ENCODE data around the gene SHH. TPM values are rescaled to one million over a fixed set of nuclear protein-coding genes. Genes with fewer than 3 reads are reported as not detected.

SHH gene
- total and polyA plus RNA-seq, 2 donors (not counting 1 experiment from before 2014, with no cell fraction given): under 0.01 TPM; not detected in 1

DNA sequence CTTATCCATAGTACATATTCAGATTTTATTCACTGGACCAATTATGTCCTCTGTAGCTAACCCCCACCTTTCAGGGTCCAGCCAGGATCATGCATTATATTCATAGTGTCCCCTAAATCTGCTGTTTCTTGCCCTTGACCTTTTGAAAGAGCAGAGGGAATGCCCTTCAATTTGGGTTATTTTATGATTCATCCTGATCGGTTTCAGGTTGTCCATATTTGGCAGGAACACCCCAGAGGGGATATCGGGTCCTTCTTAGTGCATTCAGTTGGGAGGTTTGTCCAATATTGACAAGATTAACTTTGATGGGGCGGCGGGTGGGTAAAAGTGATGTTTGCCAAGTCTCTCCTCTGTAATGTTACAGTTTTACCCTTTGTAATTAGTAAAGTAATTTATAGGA lies 60.9 kb downstream of the SHH start:
- TF ChIP-seq EZH2 (IDR thresholded peaks at IDR 0.05; ENCODE audit: low read length, missing control alignments): no peak
- TF ChIP-seq, protein P1, sequence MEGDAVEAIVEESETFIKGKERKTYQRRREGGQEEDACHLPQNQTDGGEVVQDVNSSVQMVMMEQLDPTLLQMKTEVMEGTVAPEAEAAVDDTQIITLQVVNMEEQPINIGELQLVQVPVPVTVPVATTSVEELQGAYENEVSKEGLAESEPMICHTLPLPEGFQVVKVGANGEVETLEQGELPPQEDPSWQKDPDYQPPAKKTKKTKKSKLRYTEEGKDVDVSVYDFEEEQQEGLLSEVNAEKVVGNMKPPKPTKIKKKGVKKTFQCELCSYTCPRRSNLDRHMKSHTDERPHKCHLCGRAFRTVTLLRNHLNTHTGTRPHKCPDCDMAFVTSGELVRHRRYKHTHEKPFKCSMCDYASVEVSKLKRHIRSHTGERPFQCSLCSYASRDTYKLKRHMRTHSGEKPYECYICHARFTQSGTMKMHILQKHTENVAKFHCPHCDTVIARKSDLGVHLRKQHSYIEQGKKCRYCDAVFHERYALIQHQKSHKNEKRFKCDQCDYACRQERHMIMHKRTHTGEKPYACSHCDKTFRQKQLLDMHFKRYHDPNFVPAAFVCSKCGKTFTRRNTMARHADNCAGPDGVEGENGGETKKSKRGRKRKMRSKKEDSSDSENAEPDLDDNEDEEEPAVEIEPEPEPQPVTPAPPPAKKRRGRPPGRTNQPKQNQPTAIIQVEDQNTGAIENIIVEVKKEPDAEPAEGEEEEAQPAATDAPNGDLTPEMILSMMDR (conservative IDR thresholded peaks at IDR 0.05 in 1 of 2, IDR thresholded peaks at IDR 0.05 in 1 of 2; ENCODE audit: low read depth in 1 of 2, low read length in 2 of 2): no peak

DNA sequence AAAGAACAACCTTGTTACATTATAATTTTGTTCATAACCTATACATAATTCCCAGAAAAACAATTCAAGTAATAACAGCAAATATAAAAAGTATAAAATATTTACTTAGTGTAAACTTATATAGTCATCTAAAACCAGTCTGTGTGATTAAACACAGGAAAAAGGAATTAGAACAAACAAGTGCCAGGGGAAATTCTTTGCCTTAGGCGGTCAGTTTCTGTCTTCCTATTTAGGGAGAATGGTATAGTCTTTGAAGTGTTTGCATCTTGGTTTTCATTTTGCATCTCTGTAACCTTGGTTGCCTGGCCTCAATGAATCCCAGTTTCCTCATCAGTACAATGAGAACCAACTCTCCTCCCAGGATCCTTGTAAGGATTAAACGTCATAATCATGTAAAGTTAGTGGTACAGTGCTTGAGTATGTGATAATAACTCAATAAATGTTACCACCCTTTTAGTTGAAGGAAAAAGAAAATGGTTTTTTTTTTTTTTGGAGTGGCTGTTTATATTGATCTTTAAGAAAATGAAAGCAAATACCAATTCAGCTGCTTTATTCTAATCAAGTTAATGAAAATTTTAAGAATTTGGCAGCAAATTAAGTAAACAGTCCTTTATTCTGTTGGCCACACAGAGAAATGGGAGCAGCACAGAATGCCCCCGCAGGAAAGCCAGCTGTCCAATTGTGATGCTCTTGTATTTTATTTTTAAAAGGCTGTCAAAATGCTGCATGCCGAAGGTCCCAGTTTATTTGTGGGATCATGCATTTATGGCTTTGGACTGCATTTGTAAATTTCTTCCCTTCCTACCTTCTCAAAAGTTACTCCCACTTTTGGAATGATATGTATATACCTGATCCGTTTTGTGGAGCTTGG lies 61.8 kb downstream of the SHH start:
- Histone ChIP-seq H4K20me1 (ENCODE audit: control insufficient read depth, extremely low read depth, insufficient read depth, low read length) (no peaks in the 10 kb centered on the region), H3K9ac (ENCODE audit: insufficient read depth, low read length) (no peak overlapping the region), H3K4me1 (ENCODE audit: control insufficient read depth, extremely low read depth, insufficient read depth, low read length) (no peaks in the 10 kb centered on the region), H3K27ac (ENCODE audit: insufficient read depth, low read length) (no peak overlapping the region), H3K9me3 (ENCODE audit: control insufficient read depth, insufficient read depth, low read depth, low read length) (no peaks in the 10 kb centered on the region), H3K27me3 (ENCODE audit: control insufficient read depth, insufficient read depth, low read length) (no peaks in the 10 kb centered on the region), H2AFZ (ENCODE audit: low read length) (no peak overlapping the region), H3K4me2 (ENCODE audit: extremely low read depth, insufficient read depth, low read length) (no peak overlapping the region), H3K36me3 (ENCODE audit: control insufficient read depth, insufficient read depth, low read length) (peaks cover 6% of the 10 kb centered on the region), H3K79me2 (ENCODE audit: control insufficient read depth, insufficient read depth, low read length) (peaks cover 46% of the 10 kb centered on the region), H3K4me3 (replicated peaks in 1 of 4; ENCODE audit: control extremely low read depth in 1 of 4, insufficient read depth in 1 of 4, low read depth in 3 of 4, low read length in 4 of 4) (no peak overlapping the region)
- no peak for DNase-seq (ENCODE audit: low read depth in 2 of 2)
- TF ChIP-seq, protein P1 (conservative IDR thresholded peaks at IDR 0.05 in 1 of 2, IDR thresholded peaks at IDR 0.05 in 1 of 2; ENCODE audit: low read depth in 1 of 2, low read length in 2 of 2): no peak
- no peak for TF ChIP-seq EZH2 (IDR thresholded peaks at IDR 0.05; ENCODE audit: low read length, missing control alignments)

More for the DNA sequence above, 60.9 kb downstream of the SHH start:
- no peak for DNase-seq (ENCODE audit: low read depth in 2 of 2)
- H2AFZ ChIP-seq (ENCODE audit: low read length): no peak overlapping the region
- no peaks in the 10 kb centered on the region for H3K4me1 ChIP-seq (ENCODE audit: control insufficient read depth, extremely low read depth, insufficient read depth, low read length)
- H3K4me3 ChIP-seq (replicated peaks in 1 of 4; ENCODE audit: control extremely low read depth in 1 of 4, insufficient read depth in 1 of 4, low read depth in 3 of 4, low read length in 4 of 4): no peak overlapping the region
- H3K9ac ChIP-seq (ENCODE audit: insufficient read depth, low read length): no peak overlapping the region
- no peaks in the 10 kb centered on the region for H3K27me3 ChIP-seq (ENCODE audit: control insufficient read depth, insufficient read depth, low read length)
- H3K79me2 ChIP-seq (ENCODE audit: control insufficient read depth, insufficient read depth, low read length): peaks cover 48% of the 10 kb centered on the region
- no peak overlapping the region for H3K4me2 ChIP-seq (ENCODE audit: extremely low read depth, insufficient read depth, low read length)
- no peaks in the 10 kb centered on the region for H3K9me3 ChIP-seq (ENCODE audit: control insufficient read depth, insufficient read depth, low read depth, low read length)
- peaks cover 3% of the 10 kb centered on the region for H3K36me3 ChIP-seq (ENCODE audit: control insufficient read depth, insufficient read depth, low read length)
- no peaks in the 10 kb centered on the region for H4K20me1 ChIP-seq (ENCODE audit: control insufficient read depth, extremely low read depth, insufficient read depth, low read length)
- no peak overlapping the region for H3K27ac ChIP-seq (ENCODE audit: insufficient read depth, low read length)

Other genes with a start within 250 kb of the SHH start
- 18.7 and 33.2 TPM in 2 replicates for gene RBM33, start 167.8 kb downstream of the SHH start, total RNA-seq
- gene RBM33, start 167.8 kb downstream of the SHH start, polyA plus RNA-seq: 6.9 and 8.2 TPM in 2 replicates